Transverse colon (tissue), 4 donors: ENCODE results near the gene NEDD4L.

Experiments
- POLR2AphosphoS5 ChIP-seq, 3 donors: sonication (generic); formaldehyde crosslinking; IDR thresholded peaks; one replicate each; pipeline ENCODE4 v1.6.1; 2016; ENCODE audit warnings: antibody characterized with exemption in 3 of 3
- TF ChIP-seq, protein P1 (sequence below), 5 experiments: fragments of 200-600 bp in 3 of 5; fragments of 450-650 bp in 2 of 5; sonication (generic) in 3 of 5; IDR thresholded peaks; 1 replicate in 2 of 5; 2 replicates in 3 of 5; pipeline ENCODE4 v1.5.1; 2016 to 2017; ENCODE audit warnings: antibody characterized with exemption in 5 of 5, inconsistent platforms in 3 of 5, mild to moderate bottlenecking in 2 of 5, moderate library complexity in 1 of 5

DNA sequence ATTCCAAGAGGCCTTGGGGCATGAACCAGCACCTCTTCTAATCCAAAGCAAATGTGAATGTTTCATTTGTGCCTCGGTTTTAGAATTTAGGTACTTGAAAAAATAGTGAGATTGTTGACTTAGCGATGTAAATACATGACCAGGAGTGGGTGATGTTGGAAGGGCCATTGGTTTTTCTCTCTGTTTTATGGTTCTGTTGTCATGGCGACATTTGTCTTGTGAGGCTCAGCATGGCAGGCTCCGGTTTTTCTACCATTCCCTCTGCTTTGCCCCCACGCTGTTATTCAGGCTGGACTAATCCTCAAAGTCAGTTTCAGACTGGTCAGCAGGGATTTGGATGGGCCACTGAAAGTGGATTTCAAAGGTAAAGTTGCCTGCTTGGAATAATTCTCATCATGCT lies 329.5 kb downstream of the NEDD4L start:
- TF ChIP-seq, protein P1, sequence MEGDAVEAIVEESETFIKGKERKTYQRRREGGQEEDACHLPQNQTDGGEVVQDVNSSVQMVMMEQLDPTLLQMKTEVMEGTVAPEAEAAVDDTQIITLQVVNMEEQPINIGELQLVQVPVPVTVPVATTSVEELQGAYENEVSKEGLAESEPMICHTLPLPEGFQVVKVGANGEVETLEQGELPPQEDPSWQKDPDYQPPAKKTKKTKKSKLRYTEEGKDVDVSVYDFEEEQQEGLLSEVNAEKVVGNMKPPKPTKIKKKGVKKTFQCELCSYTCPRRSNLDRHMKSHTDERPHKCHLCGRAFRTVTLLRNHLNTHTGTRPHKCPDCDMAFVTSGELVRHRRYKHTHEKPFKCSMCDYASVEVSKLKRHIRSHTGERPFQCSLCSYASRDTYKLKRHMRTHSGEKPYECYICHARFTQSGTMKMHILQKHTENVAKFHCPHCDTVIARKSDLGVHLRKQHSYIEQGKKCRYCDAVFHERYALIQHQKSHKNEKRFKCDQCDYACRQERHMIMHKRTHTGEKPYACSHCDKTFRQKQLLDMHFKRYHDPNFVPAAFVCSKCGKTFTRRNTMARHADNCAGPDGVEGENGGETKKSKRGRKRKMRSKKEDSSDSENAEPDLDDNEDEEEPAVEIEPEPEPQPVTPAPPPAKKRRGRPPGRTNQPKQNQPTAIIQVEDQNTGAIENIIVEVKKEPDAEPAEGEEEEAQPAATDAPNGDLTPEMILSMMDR (IDR thresholded peaks at IDR 0.05) = no peak
- no peak for TF ChIP-seq POLR2AphosphoS5 (IDR thresholded peaks at IDR 0.05)
